ENCODE results near the gene ANKRD24. TPM values are rescaled to one million over a fixed set of nuclear protein-coding genes. Genes with fewer than 3 reads are reported as not detected.
"Not testable (repeated sequence)": the region's sequence is repeated elsewhere in the genome, so short reads cannot be mapped to it uniquely, and the experiment has no call there.

ANKRD24 gene
- total RNA-seq, 2 donors from 2014 or later = 3.6 to 12.0 TPM

DNA sequence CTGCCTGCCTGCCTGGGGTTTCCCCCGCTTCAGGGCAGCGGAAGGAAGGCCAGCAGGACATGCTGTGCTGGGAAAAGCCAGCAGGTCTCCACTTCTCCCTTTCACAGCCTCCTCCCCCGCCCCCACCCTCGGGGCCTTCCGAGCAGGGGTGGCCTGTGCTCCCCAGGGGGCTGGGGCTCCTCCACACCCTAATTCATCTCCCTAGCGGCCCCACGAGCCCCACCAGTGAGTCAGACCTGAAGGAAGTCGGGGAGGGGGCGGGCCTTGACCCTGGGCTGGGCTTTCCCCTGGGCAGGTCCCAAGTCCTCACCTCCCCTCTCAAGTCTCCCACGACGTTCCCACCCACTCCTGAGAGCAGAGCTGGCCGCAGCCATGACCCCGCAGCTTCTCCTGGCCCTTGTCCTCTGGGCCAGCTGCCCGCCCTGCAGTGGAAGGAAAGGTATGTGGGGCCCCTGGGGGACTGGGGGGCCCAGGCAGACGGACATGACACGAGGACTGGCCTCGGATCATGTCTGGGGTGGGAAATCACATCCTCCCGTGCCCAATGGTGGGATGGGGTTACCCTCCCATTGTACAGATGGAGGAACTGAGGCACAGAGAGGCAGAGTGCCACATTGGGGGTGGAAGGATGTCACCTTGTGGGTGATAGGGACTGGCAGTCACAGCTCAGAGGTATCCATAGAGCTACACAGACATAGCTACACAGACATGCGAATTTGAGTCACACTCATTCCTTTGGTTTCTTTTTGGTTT, 46.9 kb downstream of the ANKRD24 start, which contains the start of gene EBI3:
EBI3 (plus strand) TSS at position 345 of the 753 bp plus-strand sequence; CDS start at position 373, 28 bp downstream.
- H3K4me3 ChIP-seq = no peak within 1 kb of the TSS
- H3K9me3 ChIP-seq = no peaks in the 10 kb centered on the region
- no peak for DNase-seq (ENCODE audit: low spot score)
- WGBS = 22% methylated on average over 19 of the region's 19 CpGs
- H3K27me3 ChIP-seq (replicated peaks; ENCODE audit: insufficient read depth) = peaks cover 5% of the 10 kb centered on the region
- intact Hi-C loops (cut with DNase I) = no loop called here
- H3K27ac ChIP-seq = no peak within 1 kb of the TSS
- no peaks in the 10 kb centered on the region for H3K36me3 ChIP-seq
- TF ChIP-seq CTCF (IDR thresholded peaks at IDR 0.05) = no peak
- no peak for TF ChIP-seq POLR2AphosphoS5 (IDR thresholded peaks at IDR 0.05)
- TF ChIP-seq POLR2A (IDR thresholded peaks at IDR 0.05) = no peak
- H3K4me1 ChIP-seq (replicated peaks) = no peaks in the 10 kb centered on the region

GRCh38 chr19:4230237-4230636, 47.7 kb downstream of the ANKRD24 start:
- H3K27me3 ChIP-seq (replicated peaks; ENCODE audit: insufficient read depth); H3K9me3 ChIP-seq; H3K4me1 ChIP-seq (replicated peaks); H3K4me3 ChIP-seq; DNase-seq (ENCODE audit: low spot score); H3K36me3 ChIP-seq; H3K27ac ChIP-seq; intact Hi-C loops (cut with DNase I): not testable (repeated sequence)
- WGBS = 88% methylated on average over 6 of the region's 6 CpGs

- H3K4me1 ChIP-seq (replicated peaks); H3K36me3 ChIP-seq; intact Hi-C loops (cut with DNase I); H3K27me3 ChIP-seq (replicated peaks; ENCODE audit: insufficient read depth); H3K9me3 ChIP-seq; DNase-seq (ENCODE audit: low spot score); H3K27ac ChIP-seq; H3K4me3 ChIP-seq: not testable (repeated sequence)
- 95% methylated on average over 6 of the region's 6 CpGs for WGBS
These were observed 49.0 kb downstream of the ANKRD24 start for GRCh38 chr19:4231521-4231920.

DNA sequence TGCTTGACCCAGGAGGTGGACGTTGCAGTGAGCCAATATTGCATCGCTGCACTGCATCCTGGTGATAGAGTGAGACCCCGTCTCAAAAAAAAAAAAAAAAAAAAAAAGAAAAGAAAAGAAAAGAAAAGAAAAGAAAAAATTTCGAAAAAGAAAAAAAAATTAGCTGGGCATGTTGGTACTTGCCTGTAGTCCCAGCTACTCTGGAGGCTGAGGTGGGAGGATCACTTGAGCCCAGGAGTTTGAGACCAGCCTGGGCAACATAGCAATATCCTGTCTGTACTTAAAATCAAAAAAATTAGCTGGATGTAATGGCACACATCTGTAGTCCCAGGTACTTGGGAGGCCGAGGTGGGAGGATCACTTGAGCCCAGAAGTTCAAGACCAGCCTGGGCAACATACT, 49.6 kb downstream of the ANKRD24 start:
- H3K9me3 ChIP-seq; H3K27me3 ChIP-seq (replicated peaks; ENCODE audit: insufficient read depth); intact Hi-C loops (cut with DNase I); H3K4me3 ChIP-seq; DNase-seq (ENCODE audit: low spot score); H3K27ac ChIP-seq; H3K4me1 ChIP-seq (replicated peaks); H3K36me3 ChIP-seq: not testable (repeated sequence)
- WGBS = 86% methylated on average over 5 of the region's 5 CpGs

DNA sequence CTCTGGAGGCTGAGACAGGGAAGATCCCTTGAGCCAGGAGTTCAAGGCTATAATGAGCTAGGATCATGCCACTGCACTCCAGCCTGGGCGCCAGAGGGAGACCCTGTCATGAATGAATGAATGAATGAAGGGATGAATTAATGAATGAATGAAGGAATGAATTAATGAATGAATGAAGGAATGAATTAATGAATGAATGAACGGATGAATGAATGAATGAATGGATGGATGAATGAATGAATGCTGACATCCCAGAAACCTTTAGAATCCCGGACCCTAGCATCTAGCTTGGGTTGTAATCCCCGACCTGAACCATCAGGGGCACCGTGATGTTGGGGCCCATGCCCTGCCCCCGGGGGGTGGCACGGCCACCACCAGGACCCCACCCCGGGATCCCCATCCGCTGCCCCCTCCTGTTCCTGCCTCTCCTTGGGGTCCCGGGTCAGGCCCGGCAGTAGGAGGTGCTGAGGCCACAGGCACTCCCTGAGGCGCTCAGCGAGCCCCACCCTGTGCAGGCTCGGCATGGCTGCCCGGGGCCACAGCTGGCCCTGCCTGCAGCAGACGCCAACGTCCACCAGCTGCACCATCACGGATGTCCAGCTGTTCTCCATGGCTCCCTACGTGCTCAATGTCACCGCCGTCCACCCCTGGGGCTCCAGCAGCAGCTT, 50.3 kb downstream of the ANKRD24 start:
- intact Hi-C loops (cut with DNase I) = no loop called here
- peaks cover 5% of the 10 kb centered on the region for H3K27me3 ChIP-seq (replicated peaks; ENCODE audit: insufficient read depth)
- no peak for TF ChIP-seq POLR2AphosphoS5 (IDR thresholded peaks at IDR 0.05)
- TF ChIP-seq CTCF (IDR thresholded peaks at IDR 0.05) = no peak
- no peak for TF ChIP-seq POLR2A (IDR thresholded peaks at IDR 0.05)
- 50% methylated on average over 17 of the region's 21 CpGs for WGBS
- no peak for DNase-seq (ENCODE audit: low spot score)
- H3K36me3 ChIP-seq = no peaks in the 10 kb centered on the region
- H3K27ac ChIP-seq = no peak overlapping the region
- no peaks in the 10 kb centered on the region for H3K4me1 ChIP-seq (replicated peaks)
- no peaks in the 10 kb centered on the region for H3K9me3 ChIP-seq
- H3K4me3 ChIP-seq = no peak overlapping the region

DNA sequence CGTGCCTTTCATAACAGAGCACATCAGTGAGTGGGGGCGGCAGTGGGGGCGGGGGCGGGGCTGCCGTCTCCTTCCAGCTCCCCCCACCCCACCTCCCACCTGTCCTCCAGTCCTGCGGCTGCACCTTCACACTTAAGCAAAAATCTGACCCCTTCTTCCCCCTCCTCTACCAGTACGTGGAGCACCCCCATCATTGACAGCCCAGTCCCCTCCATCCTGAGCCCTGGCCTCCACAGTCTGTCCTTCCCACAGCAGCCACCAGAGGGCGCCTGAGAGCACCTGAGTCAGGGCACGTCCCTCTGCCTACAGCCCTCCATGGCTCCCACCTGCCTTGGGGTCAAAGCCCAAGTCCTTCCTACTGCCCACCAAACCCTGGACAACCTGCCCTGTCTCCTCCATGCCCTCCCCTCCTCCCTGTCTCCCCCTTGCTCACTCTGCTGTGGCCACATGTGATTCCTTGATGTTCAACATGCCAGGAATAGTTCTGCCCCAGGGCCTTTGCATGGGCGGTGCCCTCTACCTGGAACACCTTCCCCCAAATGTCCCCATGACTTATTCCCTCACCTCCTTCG, 50.9 kb downstream of the ANKRD24 start:
- DNase-seq (ENCODE audit: low spot score) = no peak
- peaks cover 5% of the 10 kb centered on the region for H3K27me3 ChIP-seq (replicated peaks; ENCODE audit: insufficient read depth)

More for the DNA sequence above, 50.9 kb downstream of the ANKRD24 start:
- intact Hi-C loops (cut with DNase I) = no loop called here
- no peaks in the 10 kb centered on the region for H3K4me1 ChIP-seq (replicated peaks)
- WGBS = 28% methylated on average over 11 of the region's 11 CpGs
- TF ChIP-seq POLR2A (IDR thresholded peaks at IDR 0.05) (no peak), CTCF (IDR thresholded peaks at IDR 0.05) (peak in 3 of 4 experiments; percentile 10 to 38 (median 35)), POLR2AphosphoS5 (IDR thresholded peaks at IDR 0.05) (no peak)
- no peaks in the 10 kb centered on the region for H3K9me3 ChIP-seq
- H3K36me3 ChIP-seq = no peaks in the 10 kb centered on the region
- no peak overlapping the region for H3K4me3 ChIP-seq
- no peak overlapping the region for H3K27ac ChIP-seq
